Measurements from ENCODE around the gene PRSS56.

The PRSS56 gene

GRCh38 chr2:232573771-232574435, 53.7 kb downstream of the PRSS56 start:
- DNase-seq = no peak

GRCh38 chr2:232574674-232575403, 54.7 kb downstream of the PRSS56 start:
- DNase-seq = no peak
